Measurements from ENCODE around the gene KRTAP12-4.
A peak's percentile ranks its signal among the peaks of the same experiment; 100 is the strongest.
"Not testable (repeated sequence)": the region's sequence is repeated elsewhere in the genome, so short reads cannot be mapped to it uniquely, and the experiment has no call there.

KRTAP12-4 gene

GRCh38 chr21:44653656-44654575 is 543 bp downstream of the KRTAP12-4 start:
- no peak for DNase-seq

GRCh38 chr21:44653123-44653522 is 1.3 kb downstream of the KRTAP12-4 start:
- no peak for DNase-seq

- DNase-seq: no peak
Measured at GRCh38 chr21:44650973-44651675, 3.3 kb downstream of the KRTAP12-4 start.

GRCh38 chr21:44650265-44650972 is 4.0 kb downstream of the KRTAP12-4 start:
- no peak for DNase-seq

- DNase-seq: no peak
Measured at GRCh38 chr21:44649521-44650100, 4.8 kb downstream of the KRTAP12-4 start.

GRCh38 chr21:44648557-44649311 is 5.7 kb downstream of the KRTAP12-4 start:
- DNase-seq: no peak

- no peak for DNase-seq
Measured at GRCh38 chr21:44647222-44647552, 7.3 kb downstream of the KRTAP12-4 start.

- peak; percentile 55 for DNase-seq
Measured at GRCh38 chr21:44646366-44647221, 7.9 kb downstream of the KRTAP12-4 start, which contains the start of gene KRTAP10-11. Gene KRTAP10-11 (plus strand): TSS chr21:44646414. CDS start chr21:44646459, 45 bp downstream.

GRCh38 chr21:44644878-44645277 is 9.6 kb downstream of the KRTAP12-4 start:
- no peak for DNase-seq

GRCh38 chr21:44643741-44644310 is 10.6 kb downstream of the KRTAP12-4 start:
- no peak for DNase-seq

GRCh38 chr21:44640761-44641160 is 13.7 kb downstream of the KRTAP12-4 start:
- DNase-seq: no peak

- no peak for DNase-seq
Measured at GRCh38 chr21:44639331-44639655, 15.2 kb downstream of the KRTAP12-4 start.

- DNase-seq: not testable (repeated sequence)
Measured at GRCh38 chr21:44638506-44639330, 15.7 kb downstream of the KRTAP12-4 start.

GRCh38 chr21:44637851-44638348 is 16.6 kb downstream of the KRTAP12-4 start:
- DNase-seq: not testable (repeated sequence)

GRCh38 chr21:44637018-44637850 is 17.2 kb downstream of the KRTAP12-4 start, which contains the start of gene KRTAP10-10:
Gene KRTAP10-10 (plus strand): TSS chr21:44637356. CDS start chr21:44637418, 62 bp downstream.
- peak; percentile 51 for DNase-seq

GRCh38 chr21:44636209-44637017 is 18.0 kb downstream of the KRTAP12-4 start:
- no peak for DNase-seq

- no peak for DNase-seq
Measured at GRCh38 chr21:44632067-44632466, 22.4 kb downstream of the KRTAP12-4 start.

- DNase-seq: no peak
Measured at GRCh38 chr21:44630440-44630839, 24.0 kb downstream of the KRTAP12-4 start.

Measured in DMS 273 treated with DMSO at 0.1 percent for 48 hours (cell line).